ENCODE data around the gene ZNF460.

Gene ZNF460

GRCh38 chr19:57338877-57339276 lies 58.6 kb downstream of the ZNF460 start:
- no peak for DNase-seq (ENCODE audit: low read depth in 2 of 3, low spot score in 2 of 3)

GRCh38 chr19:57342582-57342981 lies 62.3 kb downstream of the ZNF460 start:
- DNase-seq (ENCODE audit: low read depth in 2 of 3, low spot score in 2 of 3) = no peak
